H9 (cell line): Measurements from ENCODE around the gene ELMOD1. TPM values are rescaled to one million over a fixed set of nuclear protein-coding genes. Genes with fewer than 3 reads are reported as not detected.

ENCODE experiments used
- DNase-seq: peaks from one replicate; pipeline ENCODE4 v3.0.0-alpha.2; 2017
- H2AFZ ChIP-seq: one replicate; pipeline ENCODE4 v1.6.1; 2013; ENCODE audit warnings: mild to moderate bottlenecking, low read length, control low read depth, moderate library complexity
- H2AK5ac ChIP-seq: 2 replicates; pipeline ENCODE4 v1.6.1; 2013; ENCODE audit warnings: low read length, control low read depth, mixed read lengths; ENCODE audit not compliant: insufficient read length
- H2BK120ac ChIP-seq: one replicate; pipeline ENCODE4 v1.6.1; 2013; ENCODE audit warnings: low read depth, mild to moderate bottlenecking, low read length, control low read depth, inconsistent platforms; ENCODE audit not compliant: poor library complexity, severe bottlenecking
- H2BK12ac ChIP-seq: 2 replicates; pipeline ENCODE4 v1.6.1; 2013; ENCODE audit warnings: low read length, control low read depth, mixed read lengths, low read depth; ENCODE audit not compliant: insufficient read length
- H2BK15ac ChIP-seq: 2 replicates; pipeline ENCODE4 v1.6.1; 2013; ENCODE audit warnings: low read depth, low read length, control low read depth
- H2BK20ac ChIP-seq: one replicate; pipeline ENCODE4 v1.6.1; 2013; ENCODE audit warnings: low read depth, mild to moderate bottlenecking, low read length, control low read depth, inconsistent platforms; ENCODE audit not compliant: poor library complexity, severe bottlenecking
- H2BK5ac ChIP-seq: 2 replicates; pipeline ENCODE4 v1.6.1; 2013; ENCODE audit warnings: low read length, control low read depth, mixed read lengths; ENCODE audit not compliant: insufficient read length
- H3K14ac ChIP-seq: 2 replicates; pipeline ENCODE4 v1.6.1; 2013; ENCODE audit warnings: low read length, control low read depth; ENCODE audit not compliant: insufficient read depth
- H3K18ac ChIP-seq: 2 replicates; pipeline ENCODE4 v1.6.1; 2013; ENCODE audit warnings: low read depth, mild to moderate bottlenecking, mixed read lengths, low read length, control low read depth; ENCODE audit not compliant: insufficient read length
- H3K23ac ChIP-seq: 2 replicates; pipeline ENCODE4 v1.6.1; 2013; ENCODE audit warnings: low read length, control low read depth, mixed read lengths, low read depth; ENCODE audit not compliant: insufficient read length
- H3K23me2 ChIP-seq: 2 replicates; pipeline ENCODE4 v1.6.1; 2013; ENCODE audit warnings: low read depth, mild to moderate bottlenecking, mixed read lengths, low read length, control low read depth; ENCODE audit not compliant: insufficient read length, poor library complexity, severe bottlenecking
- H3K27ac ChIP-seq: 2 replicates; pipeline ENCODE4 v1.5.1; 2013; ENCODE audit warnings: low read length, control low read depth, mixed read lengths, low read depth; ENCODE audit not compliant: insufficient read length
- H3K27me3 ChIP-seq: 2 replicates; pipeline ENCODE4 v1.6.1; 2013; ENCODE audit warnings: low read length, control low read depth, inconsistent platforms; ENCODE audit not compliant: insufficient read depth
- H3K4ac ChIP-seq: 2 replicates; pipeline ENCODE4 v1.6.1; 2013; ENCODE audit warnings: low read depth, mild to moderate bottlenecking, control low read depth, inconsistent platforms, low read length, moderate library complexity
- H3K4me1 ChIP-seq: 2 replicates; pipeline ENCODE4 v1.6.1; 2013; ENCODE audit warnings: low read length, control low read depth, inconsistent platforms; ENCODE audit not compliant: insufficient read depth
- H3K4me2 ChIP-seq: 2 replicates; pipeline ENCODE4 v1.6.1; 2013; ENCODE audit warnings: low read length, control low read depth, mixed read lengths; ENCODE audit not compliant: insufficient read length, insufficient read depth
- H3K56ac ChIP-seq: 2 replicates; pipeline ENCODE4 v1.6.1; 2013; ENCODE audit warnings: low read depth, mild to moderate bottlenecking, mixed read lengths, low read length, control low read depth; ENCODE audit not compliant: insufficient read length
- H3K79me1 ChIP-seq: 2 replicates; pipeline ENCODE4 v1.6.1; 2013; ENCODE audit warnings: low read depth, mild to moderate bottlenecking, moderate library complexity, low read length, control low read depth, inconsistent platforms; ENCODE audit not compliant: insufficient read depth, poor library complexity, severe bottlenecking
- H3K79me2 ChIP-seq: 2 replicates; pipeline ENCODE4 v1.6.1; 2013; ENCODE audit warnings: low read length, control low read depth, inconsistent platforms; ENCODE audit not compliant: insufficient read depth
- H3K9ac ChIP-seq: 2 replicates; pipeline ENCODE4 v1.6.1; 2013; ENCODE audit warnings: low read length, control low read depth, mixed read lengths; ENCODE audit not compliant: insufficient read length; ENCODE audit errors: extremely low read depth
- H3K9me3 ChIP-seq: one replicate; pipeline ENCODE4 v1.6.1; 2013; ENCODE audit warnings: low read depth, low read length, inconsistent platforms; ENCODE audit not compliant: control insufficient read depth
- H3T11ph ChIP-seq: one replicate; pipeline ENCODE4 v1.6.1; 2013; ENCODE audit warnings: mild to moderate bottlenecking, low read length, control low read depth, inconsistent platforms
- H4K20me1 ChIP-seq: one replicate; pipeline ENCODE4 v1.6.1; 2013; ENCODE audit not compliant: control insufficient read depth, insufficient read length, insufficient read depth
- H4K5ac ChIP-seq: 2 replicates; pipeline ENCODE4 v1.6.1; 2013; ENCODE audit warnings: low read depth, mild to moderate bottlenecking, mixed read lengths, low read length, control low read depth; ENCODE audit not compliant: insufficient read length
- H4K8ac ChIP-seq: replicated peaks from 2 replicates; pipeline ENCODE4 v1.6.1; 2013; ENCODE audit warnings: low read length, control low read depth, mixed read lengths, low read depth; ENCODE audit not compliant: insufficient read length
- H4K91ac ChIP-seq: 2 replicates; pipeline ENCODE4 v1.6.1; 2013; ENCODE audit warnings: low read depth, mild to moderate bottlenecking, moderate library complexity, mixed read lengths, low read length, control low read depth; ENCODE audit not compliant: insufficient read length
- H3K27ac Mint-ChIP-seq, 3 experiments: 2 replicates in 2 of 3; 3 replicates in 1 of 3; pipeline ENCODE4 v1.8.0; 2020 to 2021; ENCODE audit warnings: mixed read lengths in 3 of 3, mild to moderate bottlenecking in 1 of 3, moderate library complexity in 1 of 3
- H3K27me3 Mint-ChIP-seq: 2 replicates; pipeline ENCODE4 v1.8.0; 2021; ENCODE audit warnings: low read depth, mild to moderate bottlenecking, moderate library complexity, mixed read lengths
- H3K36me3 Mint-ChIP-seq, 3 experiments: 2 replicates in 2 of 3; 3 replicates in 1 of 3; pipeline ENCODE4 v1.8.0; 2020 to 2021; ENCODE audit warnings: low read depth in 3 of 3, mixed read lengths in 3 of 3; ENCODE audit not compliant: insufficient read depth in 1 of 3
- H3K4me1 Mint-ChIP-seq, 2 experiments: 2 replicates each; pipeline ENCODE4 v1.8.0; 2020; ENCODE audit warnings: mixed read lengths in 2 of 2
- H3K4me3 Mint-ChIP-seq, 2 experiments: 2 replicates in 1 of 2; 3 replicates in 1 of 2; pipeline ENCODE4 v1.8.0; 2020 to 2021; ENCODE audit warnings: mild to moderate bottlenecking in 2 of 2, mixed read lengths in 2 of 2, moderate library complexity in 1 of 2
- H3K9me3 Mint-ChIP-seq, 2 experiments: 2 replicates in 1 of 2; 3 replicates in 1 of 2; pipeline ENCODE4 v1.8.0; 2020; ENCODE audit warnings: mild to moderate bottlenecking in 2 of 2, mixed read lengths in 2 of 2, moderate library complexity in 1 of 2
- WGBS: extraction: QIAGEN DNeasy Blood & Tissue Kit; methylation state at CpG from one replicate; pipeline ENCODE4 v1.1.7; 2013; ENCODE audit warnings: missing lambda C conversion rate, low lambda C conversion rate, mixed read lengths; ENCODE audit not compliant: insufficient read length; ENCODE audit errors: extremely low coverage; 5-methylcytosine and 5-hydroxymethylcytosine counted together
- total RNA-seq: library from RNA; stranded (reverse); gene quantifications from 2 replicates; pipeline ENCODE4 v1.2.1, GENCODE V29; 2021
- TF ChIP-seq, protein P1 (sequence below): fragments of 200-600 bp; sonication (generic); conservative IDR thresholded peaks from 3 replicates; pipeline ENCODE4 v1.8.0; 2021; ENCODE audit warnings: antibody characterized with exemption, mild to moderate bottlenecking

The ELMOD1 gene
- total RNA-seq, 1 experiment from 2014 or later, result 0.61 TPM

DNA sequence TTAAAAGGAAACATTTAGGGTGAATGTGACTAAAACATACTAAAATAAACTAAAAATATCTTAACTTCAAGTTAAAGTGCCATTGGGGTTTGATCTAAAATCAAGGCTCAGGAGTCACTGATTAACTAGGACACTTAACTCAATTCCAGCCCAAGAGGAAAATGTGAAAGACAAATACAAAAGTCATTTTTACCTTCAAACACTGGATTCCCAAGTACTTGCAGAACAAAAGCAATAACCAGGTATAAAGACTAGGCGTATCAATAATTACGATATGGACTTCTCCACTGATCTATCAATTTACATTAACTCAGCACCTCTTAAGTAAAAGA is 41.0 kb upstream of the ELMOD1 start:
- no peaks in the 10 kb centered on the region for H3K27me3 Mint-ChIP-seq
- Histone ChIP-seq H2AFZ (no peak overlapping the region), H3K9me3 (no peaks in the 10 kb centered on the region), H3K23me2 (no peaks in the 10 kb centered on the region), H3K4ac (no peak overlapping the region), H4K91ac (no peak overlapping the region), H2BK120ac (no peak overlapping the region), H3K4me2 (no peak overlapping the region), H3K27me3 (no peaks in the 10 kb centered on the region), H3K9ac (no peak overlapping the region), H2BK12ac (no peak overlapping the region), H2BK15ac (no peak overlapping the region), H3K79me2 (no peaks in the 10 kb centered on the region), H4K5ac (no peak overlapping the region), H3K56ac (no peak overlapping the region), H2BK5ac (no peak overlapping the region), H4K8ac (no peak overlapping the region), H2AK5ac (no peak overlapping the region), H3T11ph (no peak overlapping the region), H4K20me1 (no peaks in the 10 kb centered on the region), H3K4me1 (no peaks in the 10 kb centered on the region), H3K14ac (no peak overlapping the region), H3K23ac (no peak overlapping the region), H3K18ac (no peak overlapping the region), H3K79me1 (no peaks in the 10 kb centered on the region), H3K27ac (no peak overlapping the region), H2BK20ac (no peak overlapping the region)
- WGBS, result no CpG with 5 or more reads among the region's 2 CpGs
- no peaks in the 10 kb centered on the region for H3K9me3 Mint-ChIP-seq
- H3K27ac Mint-ChIP-seq, result no peak overlapping the region
- no peak for DNase-seq
- TF ChIP-seq, protein P1, sequence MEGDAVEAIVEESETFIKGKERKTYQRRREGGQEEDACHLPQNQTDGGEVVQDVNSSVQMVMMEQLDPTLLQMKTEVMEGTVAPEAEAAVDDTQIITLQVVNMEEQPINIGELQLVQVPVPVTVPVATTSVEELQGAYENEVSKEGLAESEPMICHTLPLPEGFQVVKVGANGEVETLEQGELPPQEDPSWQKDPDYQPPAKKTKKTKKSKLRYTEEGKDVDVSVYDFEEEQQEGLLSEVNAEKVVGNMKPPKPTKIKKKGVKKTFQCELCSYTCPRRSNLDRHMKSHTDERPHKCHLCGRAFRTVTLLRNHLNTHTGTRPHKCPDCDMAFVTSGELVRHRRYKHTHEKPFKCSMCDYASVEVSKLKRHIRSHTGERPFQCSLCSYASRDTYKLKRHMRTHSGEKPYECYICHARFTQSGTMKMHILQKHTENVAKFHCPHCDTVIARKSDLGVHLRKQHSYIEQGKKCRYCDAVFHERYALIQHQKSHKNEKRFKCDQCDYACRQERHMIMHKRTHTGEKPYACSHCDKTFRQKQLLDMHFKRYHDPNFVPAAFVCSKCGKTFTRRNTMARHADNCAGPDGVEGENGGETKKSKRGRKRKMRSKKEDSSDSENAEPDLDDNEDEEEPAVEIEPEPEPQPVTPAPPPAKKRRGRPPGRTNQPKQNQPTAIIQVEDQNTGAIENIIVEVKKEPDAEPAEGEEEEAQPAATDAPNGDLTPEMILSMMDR, result no peak
- peaks cover 0 to 30% (median 16%) of the 10 kb centered on the region in 3 experiments; a peak in 5 of 7 replicates for H3K36me3 Mint-ChIP-seq
- no peaks in the 10 kb centered on the region for H3K4me1 Mint-ChIP-seq
- no peak overlapping the region for H3K4me3 Mint-ChIP-seq
